Epithelial cell of proximal tubule (primary cell): ENCODE results near the gene KRT10. TPM values are rescaled to one million over a fixed set of nuclear protein-coding genes. Genes with fewer than 3 reads are reported as not detected.
A peak's percentile ranks its signal among the peaks of the same experiment; 100 is the strongest.

Source experiments
- DNase-seq: peaks from one replicate; pipeline ENCODE4 v3.0.0-alpha.2; 2011; ENCODE audit warnings: low read depth
- H3K4me3 ChIP-seq: 2 replicates; pipeline ENCODE4 v1.5.1; 2011; ENCODE audit warnings: low read depth, mild to moderate bottlenecking, low read length
- CTCF ChIP-seq: conservative IDR thresholded peaks from 2 replicates; pipeline ENCODE4 v1.5.1; 2012; ENCODE audit warnings: low read depth, mild to moderate bottlenecking, low read length
- total RNA-seq: library from RNA; depleted of rRNA; stranded (reverse); fragments of >200 nt; gene quantifications from 2 replicates; pipeline ENCODE4 v1.2.3, GENCODE V29; 2015

The KRT10 gene
- total RNA-seq, 1 donor from 2014 or later = 10.8 TPM

- no peak for TF ChIP-seq CTCF
- DNase-seq = no peak
- peak overlapping the region; percentile 45 for H3K4me3 ChIP-seq
These were observed 43.1 kb downstream of the KRT10 start for GRCh38 chr17:40779181-40779909.

GRCh38 chr17:40778461-40778860 is 44.0 kb downstream of the KRT10 start:
- H3K4me3 ChIP-seq = no peak overlapping the region
- DNase-seq = no peak
- no peak for TF ChIP-seq CTCF

GRCh38 chr17:40777971-40778370 is 44.4 kb downstream of the KRT10 start:
- no peak for DNase-seq
- no peak overlapping the region for H3K4me3 ChIP-seq
- TF ChIP-seq CTCF = no peak

GRCh38 chr17:40777459-40777858 is 45.0 kb downstream of the KRT10 start:
- no peak overlapping the region for H3K4me3 ChIP-seq
- DNase-seq = no peak
- no peak for TF ChIP-seq CTCF

GRCh38 chr17:40775945-40776344 is 46.5 kb downstream of the KRT10 start:
- no peak for TF ChIP-seq CTCF
- no peak overlapping the region for H3K4me3 ChIP-seq
- no peak for DNase-seq

- TF ChIP-seq CTCF = no peak
- H3K4me3 ChIP-seq = no peak within 1 kb of the TSS
- no peak for DNase-seq
These were observed 50.3 kb downstream of the KRT10 start, which contains the start of gene KRT26 for GRCh38 chr17:40772101-40772500. KRT26 (minus strand) TSS chr17:40772201; CDS start chr17:40772113, 88 bp downstream.

Other genes with a start within 250 kb of the KRT10 start
- gene SMARCE1, start 174.8 kb downstream of the KRT10 start, total RNA-seq = 118 and 123 TPM in 2 replicates
- not detected in 2 replicates for gene KRT222, start 157.4 kb downstream of the KRT10 start, total RNA-seq
- not detected in 2 replicates for gene KRT24, start 118.9 kb downstream of the KRT10 start, total RNA-seq
- 0.17 TPM in 1 of 2 replicates, not detected in the other for gene KRT25, start 67.3 kb downstream of the KRT10 start, total RNA-seq
- gene KRT26, start 50.4 kb downstream of the KRT10 start, total RNA-seq = not detected in 2 replicates
- not detected in 2 replicates for gene KRT27, start 40.1 kb downstream of the KRT10 start, total RNA-seq
- not detected in 2 replicates for gene KRT28, start 22.7 kb downstream of the KRT10 start, total RNA-seq
- not detected in 2 replicates for gene KRT12, start 44.6 kb upstream of the KRT10 start, total RNA-seq
- not detected in 2 replicates for gene KRT20, start 62.6 kb upstream of the KRT10 start, total RNA-seq
- gene KRT23, start 115.0 kb upstream of the KRT10 start, total RNA-seq = 13.4 and 17.1 TPM in 2 replicates
- gene KRT39, start 144.3 kb upstream of the KRT10 start, total RNA-seq = not detected in 2 replicates
- gene KRT40, start 161.7 kb upstream of the KRT10 start, total RNA-seq = not detected in 2 replicates
- not detected in 2 replicates for gene KRTAP3-3, start 171.6 kb upstream of the KRT10 start, total RNA-seq
- gene KRTAP3-2, start 177.3 kb upstream of the KRT10 start, total RNA-seq = not detected in 2 replicates
- gene KRTAP3-1, start 186.5 kb upstream of the KRT10 start, total RNA-seq = not detected in 2 replicates
- not detected in 2 replicates for gene KRTAP1-5, start 204.6 kb upstream of the KRT10 start, total RNA-seq
- not detected in 2 replicates for gene KRTAP1-4, start 207.6 kb upstream of the KRT10 start, total RNA-seq
- gene KRTAP1-3, start 212.3 kb upstream of the KRT10 start, total RNA-seq = not detected in 2 replicates
- gene KRTAP1-1, start 218.8 kb upstream of the KRT10 start, total RNA-seq = not detected in 2 replicates
- not detected in 2 replicates for gene KRTAP2-1, start 224.7 kb upstream of the KRT10 start, total RNA-seq
- not detected in 2 replicates for gene KRTAP2-2, start 232.6 kb upstream of the KRT10 start, total RNA-seq
- 11.6 and 26.7 TPM in 2 replicates for gene KRTAP2-3, start 237.5 kb upstream of the KRT10 start, total RNA-seq
- not detected in 2 replicates for gene KRTAP2-4, start 243.3 kb upstream of the KRT10 start, total RNA-seq